Kidney (tissue), 14 donors: Measurements from ENCODE around the gene EXOC3L1. TPM values are rescaled to one million over a fixed set of nuclear protein-coding genes. Genes with fewer than 3 reads are reported as not detected.

Source experiments
- DNase-seq, 5 donors: peaks; one replicate each; pipeline ENCODE4 v3.0.0-alpha.2; 2013 to 2020
- FAIRE-seq: peaks from 2 replicates; lab custom pipeline; 2012; peaks lifted over from hg19 to GRCh38; lab: Jason Lieb, UNC
- H3K27ac ChIP-seq, 2 donors: one replicate each; pipeline ENCODE4 v1.7.0; 2013; ENCODE audit warnings: low read depth in 2 of 2, low read length in 2 of 2, inconsistent platforms in 1 of 2
- H3K27me3 ChIP-seq: one replicate; pipeline ENCODE4 v1.7.1; 2013; ENCODE audit warnings: low read length, inconsistent platforms; ENCODE audit not compliant: control insufficient read depth, insufficient read depth
- H3K36me3 ChIP-seq, 3 donors: one replicate each; pipeline versions ENCODE4 v1.7.0 to v1.7.1; 2013; ENCODE audit warnings: low read length in 3 of 3, control low read depth in 1 of 3, inconsistent platforms in 1 of 3; ENCODE audit not compliant: insufficient read depth in 3 of 3, control insufficient read depth in 2 of 3
- H3K4me1 ChIP-seq, 3 donors: one replicate each; pipeline versions ENCODE4 v1.7.0 to v1.7.1; 2013; ENCODE audit warnings: low read length in 3 of 3, inconsistent platforms in 1 of 3, low read depth in 1 of 3; ENCODE audit not compliant: control insufficient read depth in 2 of 3, insufficient read depth in 2 of 3
- H3K4me3 ChIP-seq, 3 donors: one replicate each; pipeline versions ENCODE4 v1.7.0 to v1.8.1; 2013; ENCODE audit warnings: low read length in 3 of 3, control low read depth in 1 of 3, inconsistent platforms in 1 of 3
- H3K9ac ChIP-seq, 3 donors: one replicate each; pipeline versions ENCODE4 v1.7.0 to v1.7.1; 2013; ENCODE audit warnings: low read length in 3 of 3, control low read depth in 1 of 3, inconsistent platforms in 1 of 3
- H3K9me3 ChIP-seq, 3 donors: one replicate each; pipeline versions ENCODE4 v1.7.0 to v1.7.1; 2013; ENCODE audit warnings: low read length in 3 of 3, control low read depth in 1 of 3, inconsistent platforms in 1 of 3; ENCODE audit not compliant: control insufficient read depth in 2 of 3, insufficient read depth in 1 of 3
- intact Hi-C: fragments of 100-400 bp; cut with DNase I; formaldehyde crosslinking; loops from one replicate; pipeline ENCODE4 v1.11.1; 2022
- polyA plus RNA-seq: library from polyadenylated mRNA; stranded (reverse); fragments of 350-450 nt; fragmentation: Illumina TruSeq; extraction: RNeasy Lipid Tissue Mini Kit (QIAGEN cat#74804); gene quantifications from one replicate; pipeline ENCODE4 v1.2.3, GENCODE V29; 2014; ENCODE audit warnings: low read depth, low replicate concordance; ENCODE audit not compliant: insufficient read depth
- total RNA-seq: library from RNA; stranded (reverse); fragmentation: NEBNext Ultra II Directional; extraction: Animal tissue kit (Norgen Biotek cat#: 25700); gene quantifications from one replicate; pipeline ENCODE4 v1.2.1, GENCODE V29; 2021
- TF ChIP-seq, protein P1 (sequence below): IDR thresholded peaks from 3 replicates; pipeline ENCODE4 v1.5.1; 2012; ENCODE audit warnings: mild to moderate bottlenecking, moderate library complexity, borderline replicate concordance; ENCODE audit not compliant: insufficient read depth; ENCODE audit errors: extremely low read depth
- donor health status: control.
- donor health status: control.
- donor health status: control.
- donor health status: control.
- donor health status: control.
- donor health status: DM: yes; HTN: yes; CAD: no.
- donor health status: Normal renal cell carcinoma (clear cell type).

The EXOC3L1 gene
- total and polyA plus RNA-seq, 2 donors from 2014 or later, result 7.2 to 9.9 TPM

DNA sequence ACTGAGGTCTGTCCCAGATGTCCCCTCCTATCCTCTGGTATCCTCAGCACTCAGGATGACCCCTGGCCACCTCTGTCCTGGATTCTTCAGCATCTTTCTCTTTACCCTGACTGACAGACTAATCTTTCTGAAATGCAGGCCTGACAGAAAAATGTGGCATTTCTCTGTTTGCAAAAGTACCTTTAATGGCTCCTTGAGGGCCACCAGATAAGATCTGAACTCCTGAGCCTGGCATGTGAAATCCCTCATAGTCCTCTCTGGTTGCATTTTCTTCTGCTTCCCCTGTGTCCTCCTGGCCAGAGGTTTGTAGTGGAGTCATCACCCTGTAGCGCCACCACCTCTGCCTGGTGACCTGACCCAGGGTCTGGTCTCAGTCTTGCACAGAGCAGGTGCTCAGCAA lies 6.9 kb upstream of the EXOC3L1 start:
- FAIRE-seq, result no peak
- Histone ChIP-seq H3K27me3 (no peaks in the 10 kb centered on the region), H3K4me3 (no peak overlapping the region), H3K9me3 (no peaks in the 10 kb centered on the region), H3K27ac (peak overlapping the region; percentile 16 to 23), H3K9ac (no peak overlapping the region), H3K4me1 (peaks cover 0 to 43% (median 35%) of the 10 kb centered on the region in 3 donors), H3K36me3 (peaks cover 7 to 52% (median 30%) of the 10 kb centered on the region in 3 donors)
- TF ChIP-seq, protein P1, sequence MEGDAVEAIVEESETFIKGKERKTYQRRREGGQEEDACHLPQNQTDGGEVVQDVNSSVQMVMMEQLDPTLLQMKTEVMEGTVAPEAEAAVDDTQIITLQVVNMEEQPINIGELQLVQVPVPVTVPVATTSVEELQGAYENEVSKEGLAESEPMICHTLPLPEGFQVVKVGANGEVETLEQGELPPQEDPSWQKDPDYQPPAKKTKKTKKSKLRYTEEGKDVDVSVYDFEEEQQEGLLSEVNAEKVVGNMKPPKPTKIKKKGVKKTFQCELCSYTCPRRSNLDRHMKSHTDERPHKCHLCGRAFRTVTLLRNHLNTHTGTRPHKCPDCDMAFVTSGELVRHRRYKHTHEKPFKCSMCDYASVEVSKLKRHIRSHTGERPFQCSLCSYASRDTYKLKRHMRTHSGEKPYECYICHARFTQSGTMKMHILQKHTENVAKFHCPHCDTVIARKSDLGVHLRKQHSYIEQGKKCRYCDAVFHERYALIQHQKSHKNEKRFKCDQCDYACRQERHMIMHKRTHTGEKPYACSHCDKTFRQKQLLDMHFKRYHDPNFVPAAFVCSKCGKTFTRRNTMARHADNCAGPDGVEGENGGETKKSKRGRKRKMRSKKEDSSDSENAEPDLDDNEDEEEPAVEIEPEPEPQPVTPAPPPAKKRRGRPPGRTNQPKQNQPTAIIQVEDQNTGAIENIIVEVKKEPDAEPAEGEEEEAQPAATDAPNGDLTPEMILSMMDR, result no peak
- no peak for DNase-seq
- intact Hi-C loops, result no loop called here

DNA sequence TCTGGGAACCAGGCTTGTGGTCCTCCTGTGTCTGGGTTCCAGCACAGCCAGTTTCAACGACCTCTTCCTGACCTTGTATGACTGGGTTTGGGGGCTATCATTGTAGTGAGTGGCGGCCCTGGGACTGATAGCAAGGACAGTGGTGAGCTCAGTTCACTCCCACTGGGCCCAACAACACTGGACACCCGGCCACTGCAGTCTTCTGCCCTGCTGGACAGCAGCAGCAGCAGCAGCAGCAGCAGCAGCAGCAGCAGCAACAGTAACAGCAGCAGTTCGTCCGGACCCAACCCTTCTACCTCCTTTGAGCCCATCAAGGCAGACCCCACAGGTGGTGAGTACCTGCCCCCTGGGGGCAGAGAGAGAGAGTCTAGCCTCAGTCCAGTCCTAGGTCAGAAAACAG lies 5.7 kb upstream of the EXOC3L1 start:
- no peaks in the 10 kb centered on the region for H3K27me3 ChIP-seq
- no peak overlapping the region for H3K9ac ChIP-seq
- intact Hi-C loops, result no loop called here
- TF ChIP-seq, protein P1, result no peak
- no peak overlapping the region for H3K4me3 ChIP-seq
- peaks cover 7 to 48% (median 26%) of the 10 kb centered on the region in 3 donors for H3K36me3 ChIP-seq
- H3K9me3 ChIP-seq, result no peaks in the 10 kb centered on the region
- DNase-seq, result no peak
- peaks cover 0 to 49% (median 35%) of the 10 kb centered on the region in 3 donors for H3K4me1 ChIP-seq
- FAIRE-seq, result no peak
- H3K27ac ChIP-seq, result no peak overlapping the region

DNA sequence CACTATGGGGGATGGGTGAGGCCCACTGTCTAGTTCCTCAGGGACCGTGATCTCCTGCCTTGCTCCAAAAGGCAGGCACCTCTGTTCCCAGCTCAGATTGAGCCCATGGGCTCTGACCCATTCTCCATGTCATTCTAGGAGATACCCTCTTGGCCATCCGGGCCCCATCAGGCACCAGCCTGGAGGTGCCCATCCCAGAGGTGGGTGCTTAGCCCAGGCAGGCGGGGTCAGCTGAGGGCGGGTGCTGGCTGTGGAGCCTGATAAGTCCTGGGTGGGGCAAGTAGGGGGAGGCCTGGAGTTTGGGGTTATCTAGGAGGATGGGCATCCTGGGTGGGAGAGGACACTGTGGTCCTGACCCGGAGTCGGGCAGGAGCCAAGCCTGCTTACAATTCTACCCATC lies 4.3 kb upstream of the EXOC3L1 start:
- DNase-seq (no peak), FAIRE-seq (no peak)
- Histone ChIP-seq H3K27me3 (no peaks in the 10 kb centered on the region), H3K4me3 (no peak overlapping the region), H3K9ac (no peak overlapping the region), H3K4me1 (peaks cover 0 to 49% (median 35%) of the 10 kb centered on the region in 3 donors), H3K9me3 (no peaks in the 10 kb centered on the region), H3K27ac (no peak overlapping the region), H3K36me3 (peaks cover 7 to 48% (median 26%) of the 10 kb centered on the region in 3 donors)
- intact Hi-C loops, result no loop called here
- TF ChIP-seq, protein P1, result no peak

DNA sequence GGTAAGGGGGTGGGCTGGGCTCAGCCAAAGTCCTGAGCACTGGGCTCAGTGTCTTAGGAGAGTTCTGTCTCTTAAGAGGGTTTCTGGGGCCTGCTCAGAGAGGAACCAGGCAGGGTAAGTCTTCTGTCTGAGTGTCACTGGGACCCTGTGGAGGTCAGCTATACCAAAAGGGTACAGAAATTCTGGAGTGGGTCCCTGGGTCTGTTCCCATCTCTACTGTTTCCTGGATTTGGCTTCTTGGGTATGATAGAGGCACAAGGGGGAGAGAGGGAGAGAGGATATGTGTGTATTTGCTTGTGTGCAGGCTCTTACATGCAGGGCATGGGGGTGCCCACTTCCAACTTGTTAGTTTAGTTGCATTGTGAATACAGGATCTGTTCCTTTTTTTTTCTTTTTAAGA lies 3.6 kb upstream of the EXOC3L1 start:
- peaks cover 0 to 49% (median 34%) of the 10 kb centered on the region in 3 donors for H3K4me1 ChIP-seq
- TF ChIP-seq, protein P1, result no peak
- peaks cover 7 to 48% (median 26%) of the 10 kb centered on the region in 3 donors for H3K36me3 ChIP-seq
- intact Hi-C loops, result no loop called here
- no peak for DNase-seq
- no peak overlapping the region for H3K27ac ChIP-seq
- peak overlapping the region in 1 of 3 donors; percentile 99 for H3K9ac ChIP-seq
- H3K27me3 ChIP-seq, result no peaks in the 10 kb centered on the region
- FAIRE-seq, result no peak
- peak overlapping the region in 1 of 3 donors; percentile 99 for H3K4me3 ChIP-seq
- no peaks in the 10 kb centered on the region for H3K9me3 ChIP-seq
